H9 (cell line): ENCODE data around the gene RET. TPM values are rescaled to one million over a fixed set of nuclear protein-coding genes. Genes with fewer than 3 reads are reported as not detected.
A peak's percentile ranks its signal among the peaks of the same experiment; 100 is the strongest.

Experiments
- DNase-seq: peaks from one replicate; pipeline ENCODE4 v3.0.0-alpha.2; 2017
- H2AFZ ChIP-seq: one replicate; pipeline ENCODE4 v1.6.1; 2013; ENCODE audit warnings: mild to moderate bottlenecking, low read length, control low read depth, moderate library complexity
- H2AK5ac ChIP-seq: 2 replicates; pipeline ENCODE4 v1.6.1; 2013; ENCODE audit warnings: low read length, control low read depth, mixed read lengths; ENCODE audit not compliant: insufficient read length
- H2BK120ac ChIP-seq: one replicate; pipeline ENCODE4 v1.6.1; 2013; ENCODE audit warnings: low read depth, mild to moderate bottlenecking, low read length, control low read depth, inconsistent platforms; ENCODE audit not compliant: poor library complexity, severe bottlenecking
- H2BK12ac ChIP-seq: 2 replicates; pipeline ENCODE4 v1.6.1; 2013; ENCODE audit warnings: low read length, control low read depth, mixed read lengths, low read depth; ENCODE audit not compliant: insufficient read length
- H2BK15ac ChIP-seq: 2 replicates; pipeline ENCODE4 v1.6.1; 2013; ENCODE audit warnings: low read depth, low read length, control low read depth
- H2BK20ac ChIP-seq: one replicate; pipeline ENCODE4 v1.6.1; 2013; ENCODE audit warnings: low read depth, mild to moderate bottlenecking, low read length, control low read depth, inconsistent platforms; ENCODE audit not compliant: poor library complexity, severe bottlenecking
- H2BK5ac ChIP-seq: 2 replicates; pipeline ENCODE4 v1.6.1; 2013; ENCODE audit warnings: low read length, control low read depth, mixed read lengths; ENCODE audit not compliant: insufficient read length
- H3K14ac ChIP-seq: 2 replicates; pipeline ENCODE4 v1.6.1; 2013; ENCODE audit warnings: low read length, control low read depth; ENCODE audit not compliant: insufficient read depth
- H3K18ac ChIP-seq: 2 replicates; pipeline ENCODE4 v1.6.1; 2013; ENCODE audit warnings: low read depth, mild to moderate bottlenecking, mixed read lengths, low read length, control low read depth; ENCODE audit not compliant: insufficient read length
- H3K23ac ChIP-seq: 2 replicates; pipeline ENCODE4 v1.6.1; 2013; ENCODE audit warnings: low read length, control low read depth, mixed read lengths, low read depth; ENCODE audit not compliant: insufficient read length
- H3K23me2 ChIP-seq: 2 replicates; pipeline ENCODE4 v1.6.1; 2013; ENCODE audit warnings: low read depth, mild to moderate bottlenecking, mixed read lengths, low read length, control low read depth; ENCODE audit not compliant: insufficient read length, poor library complexity, severe bottlenecking
- H3K27ac ChIP-seq: 2 replicates; pipeline ENCODE4 v1.5.1; 2013; ENCODE audit warnings: low read length, control low read depth, mixed read lengths, low read depth; ENCODE audit not compliant: insufficient read length
- H3K27me3 ChIP-seq: 2 replicates; pipeline ENCODE4 v1.6.1; 2013; ENCODE audit warnings: low read length, control low read depth, inconsistent platforms; ENCODE audit not compliant: insufficient read depth
- H3K4ac ChIP-seq: 2 replicates; pipeline ENCODE4 v1.6.1; 2013; ENCODE audit warnings: low read depth, mild to moderate bottlenecking, control low read depth, inconsistent platforms, low read length, moderate library complexity
- H3K4me1 ChIP-seq: 2 replicates; pipeline ENCODE4 v1.6.1; 2013; ENCODE audit warnings: low read length, control low read depth, inconsistent platforms; ENCODE audit not compliant: insufficient read depth
- H3K4me2 ChIP-seq: 2 replicates; pipeline ENCODE4 v1.6.1; 2013; ENCODE audit warnings: low read length, control low read depth, mixed read lengths; ENCODE audit not compliant: insufficient read length, insufficient read depth
- H3K56ac ChIP-seq: 2 replicates; pipeline ENCODE4 v1.6.1; 2013; ENCODE audit warnings: low read depth, mild to moderate bottlenecking, mixed read lengths, low read length, control low read depth; ENCODE audit not compliant: insufficient read length
- H3K79me1 ChIP-seq: 2 replicates; pipeline ENCODE4 v1.6.1; 2013; ENCODE audit warnings: low read depth, mild to moderate bottlenecking, moderate library complexity, low read length, control low read depth, inconsistent platforms; ENCODE audit not compliant: insufficient read depth, poor library complexity, severe bottlenecking
- H3K79me2 ChIP-seq: 2 replicates; pipeline ENCODE4 v1.6.1; 2013; ENCODE audit warnings: low read length, control low read depth, inconsistent platforms; ENCODE audit not compliant: insufficient read depth
- H3K9ac ChIP-seq: 2 replicates; pipeline ENCODE4 v1.6.1; 2013; ENCODE audit warnings: low read length, control low read depth, mixed read lengths; ENCODE audit not compliant: insufficient read length; ENCODE audit errors: extremely low read depth
- H3K9me3 ChIP-seq: one replicate; pipeline ENCODE4 v1.6.1; 2013; ENCODE audit warnings: low read depth, low read length, inconsistent platforms; ENCODE audit not compliant: control insufficient read depth
- H3T11ph ChIP-seq: one replicate; pipeline ENCODE4 v1.6.1; 2013; ENCODE audit warnings: mild to moderate bottlenecking, low read length, control low read depth, inconsistent platforms
- H4K20me1 ChIP-seq: one replicate; pipeline ENCODE4 v1.6.1; 2013; ENCODE audit not compliant: control insufficient read depth, insufficient read length, insufficient read depth
- H4K5ac ChIP-seq: 2 replicates; pipeline ENCODE4 v1.6.1; 2013; ENCODE audit warnings: low read depth, mild to moderate bottlenecking, mixed read lengths, low read length, control low read depth; ENCODE audit not compliant: insufficient read length
- H4K8ac ChIP-seq: replicated peaks from 2 replicates; pipeline ENCODE4 v1.6.1; 2013; ENCODE audit warnings: low read length, control low read depth, mixed read lengths, low read depth; ENCODE audit not compliant: insufficient read length
- H4K91ac ChIP-seq: 2 replicates; pipeline ENCODE4 v1.6.1; 2013; ENCODE audit warnings: low read depth, mild to moderate bottlenecking, moderate library complexity, mixed read lengths, low read length, control low read depth; ENCODE audit not compliant: insufficient read length
- H3K27ac Mint-ChIP-seq, 3 experiments: 2 replicates in 2 of 3; 3 replicates in 1 of 3; pipeline ENCODE4 v1.8.0; 2020 to 2021; ENCODE audit warnings: mixed read lengths in 3 of 3, mild to moderate bottlenecking in 1 of 3, moderate library complexity in 1 of 3
- H3K27me3 Mint-ChIP-seq: 2 replicates; pipeline ENCODE4 v1.8.0; 2021; ENCODE audit warnings: low read depth, mild to moderate bottlenecking, moderate library complexity, mixed read lengths
- H3K36me3 Mint-ChIP-seq, 3 experiments: 2 replicates in 2 of 3; 3 replicates in 1 of 3; pipeline ENCODE4 v1.8.0; 2020 to 2021; ENCODE audit warnings: low read depth in 3 of 3, mixed read lengths in 3 of 3; ENCODE audit not compliant: insufficient read depth in 1 of 3
- H3K4me1 Mint-ChIP-seq, 2 experiments: 2 replicates each; pipeline ENCODE4 v1.8.0; 2020; ENCODE audit warnings: mixed read lengths in 2 of 2
- H3K4me3 Mint-ChIP-seq, 2 experiments: 2 replicates in 1 of 2; 3 replicates in 1 of 2; pipeline ENCODE4 v1.8.0; 2020 to 2021; ENCODE audit warnings: mild to moderate bottlenecking in 2 of 2, mixed read lengths in 2 of 2, moderate library complexity in 1 of 2
- H3K9me3 Mint-ChIP-seq, 2 experiments: 2 replicates in 1 of 2; 3 replicates in 1 of 2; pipeline ENCODE4 v1.8.0; 2020; ENCODE audit warnings: mild to moderate bottlenecking in 2 of 2, mixed read lengths in 2 of 2, moderate library complexity in 1 of 2
- WGBS: extraction: QIAGEN DNeasy Blood & Tissue Kit; methylation state at CpG from one replicate; pipeline ENCODE4 v1.1.7; 2013; ENCODE audit warnings: missing lambda C conversion rate, low lambda C conversion rate, mixed read lengths; ENCODE audit not compliant: insufficient read length; ENCODE audit errors: extremely low coverage; 5-methylcytosine and 5-hydroxymethylcytosine counted together
- total RNA-seq: library from RNA; stranded (reverse); gene quantifications from 2 replicates; pipeline ENCODE4 v1.2.1, GENCODE V29; 2021
- TF ChIP-seq, protein P1 (sequence below): fragments of 200-600 bp; sonication (generic); conservative IDR thresholded peaks from 3 replicates; pipeline ENCODE4 v1.8.0; 2021; ENCODE audit warnings: antibody characterized with exemption, mild to moderate bottlenecking

Gene RET
- total RNA-seq, 1 experiment from 2014 or later: 12.2 TPM

DNA sequence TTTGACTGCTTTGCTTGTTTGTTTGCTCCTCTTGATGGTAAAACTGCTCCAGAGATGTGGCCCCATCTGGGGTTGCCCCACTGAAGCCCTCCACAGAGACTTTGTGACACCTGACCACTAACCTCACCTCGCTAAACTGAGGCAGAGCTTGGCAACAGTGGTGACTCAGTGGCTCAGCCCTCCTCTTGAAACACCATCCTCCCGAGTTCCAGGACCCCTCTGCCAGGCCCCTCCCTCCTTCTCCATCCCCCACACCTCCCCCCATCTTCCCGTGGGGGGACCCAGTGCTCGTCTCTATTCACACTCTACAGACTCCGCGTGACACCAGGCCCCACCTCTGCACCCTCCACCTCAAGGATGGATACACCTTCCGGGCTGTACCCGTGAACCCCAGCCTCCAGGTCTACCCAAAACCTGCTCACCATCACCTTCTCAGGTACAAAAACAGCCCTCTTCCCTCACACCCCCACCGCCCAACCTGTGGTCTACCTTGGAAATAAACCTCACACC, 19.0 kb upstream of the RET start:
- Histone ChIP-seq H3K27me3 (no peaks in the 10 kb centered on the region), H2BK12ac (no peak overlapping the region), H2BK20ac (no peak overlapping the region), H2BK15ac (no peak overlapping the region), H4K20me1 (no peaks in the 10 kb centered on the region), H3K18ac (no peak overlapping the region), H4K91ac (no peak overlapping the region), H3K14ac (peak overlapping the region; percentile 50; the same call in 1 of the 2 replicates), H2AFZ (no peak overlapping the region), H2BK120ac (no peak overlapping the region), H3K4me2 (no peak overlapping the region), H3K4ac (no peak overlapping the region), H3K23ac (no peak overlapping the region), H3K27ac (no peak overlapping the region), H3K79me2 (no peaks in the 10 kb centered on the region), H2AK5ac (no peak overlapping the region), H3K9me3 (no peaks in the 10 kb centered on the region), H4K5ac (no peak overlapping the region), H4K8ac (no peak overlapping the region), H3K56ac (no peak overlapping the region), H3K9ac (no peak overlapping the region), H3K23me2 (no peaks in the 10 kb centered on the region), H3T11ph (no peak overlapping the region), H3K79me1 (no peaks in the 10 kb centered on the region), H2BK5ac (no peak overlapping the region), H3K4me1 (no peaks in the 10 kb centered on the region)
- peaks cover 0 to 3% of the 10 kb centered on the region in 2 experiments; a peak in 3 of 5 replicates for H3K9me3 Mint-ChIP-seq
- no peaks in the 10 kb centered on the region for H3K36me3 Mint-ChIP-seq
- H3K4me3 Mint-ChIP-seq: no peak overlapping the region
- no peaks in the 10 kb centered on the region for H3K4me1 Mint-ChIP-seq
- no CpG with 5 or more reads among the region's 9 CpGs for whole genome bisulfite sequencing
- DNase-seq: no peak
- no peak overlapping the region for H3K27ac Mint-ChIP-seq
- peaks cover 8% of the 10 kb centered on the region for H3K27me3 Mint-ChIP-seq
- TF ChIP-seq, protein P1, sequence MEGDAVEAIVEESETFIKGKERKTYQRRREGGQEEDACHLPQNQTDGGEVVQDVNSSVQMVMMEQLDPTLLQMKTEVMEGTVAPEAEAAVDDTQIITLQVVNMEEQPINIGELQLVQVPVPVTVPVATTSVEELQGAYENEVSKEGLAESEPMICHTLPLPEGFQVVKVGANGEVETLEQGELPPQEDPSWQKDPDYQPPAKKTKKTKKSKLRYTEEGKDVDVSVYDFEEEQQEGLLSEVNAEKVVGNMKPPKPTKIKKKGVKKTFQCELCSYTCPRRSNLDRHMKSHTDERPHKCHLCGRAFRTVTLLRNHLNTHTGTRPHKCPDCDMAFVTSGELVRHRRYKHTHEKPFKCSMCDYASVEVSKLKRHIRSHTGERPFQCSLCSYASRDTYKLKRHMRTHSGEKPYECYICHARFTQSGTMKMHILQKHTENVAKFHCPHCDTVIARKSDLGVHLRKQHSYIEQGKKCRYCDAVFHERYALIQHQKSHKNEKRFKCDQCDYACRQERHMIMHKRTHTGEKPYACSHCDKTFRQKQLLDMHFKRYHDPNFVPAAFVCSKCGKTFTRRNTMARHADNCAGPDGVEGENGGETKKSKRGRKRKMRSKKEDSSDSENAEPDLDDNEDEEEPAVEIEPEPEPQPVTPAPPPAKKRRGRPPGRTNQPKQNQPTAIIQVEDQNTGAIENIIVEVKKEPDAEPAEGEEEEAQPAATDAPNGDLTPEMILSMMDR: no peak
